ENCODE data around the gene GOLT1A. TPM values are rescaled to one million over a fixed set of nuclear protein-coding genes. Genes with fewer than 3 reads are reported as not detected.

Gene GOLT1A
- total and polyA plus RNA-seq, 11 donors: 0.24 to 0.29 TPM; not detected in 9

DNA sequence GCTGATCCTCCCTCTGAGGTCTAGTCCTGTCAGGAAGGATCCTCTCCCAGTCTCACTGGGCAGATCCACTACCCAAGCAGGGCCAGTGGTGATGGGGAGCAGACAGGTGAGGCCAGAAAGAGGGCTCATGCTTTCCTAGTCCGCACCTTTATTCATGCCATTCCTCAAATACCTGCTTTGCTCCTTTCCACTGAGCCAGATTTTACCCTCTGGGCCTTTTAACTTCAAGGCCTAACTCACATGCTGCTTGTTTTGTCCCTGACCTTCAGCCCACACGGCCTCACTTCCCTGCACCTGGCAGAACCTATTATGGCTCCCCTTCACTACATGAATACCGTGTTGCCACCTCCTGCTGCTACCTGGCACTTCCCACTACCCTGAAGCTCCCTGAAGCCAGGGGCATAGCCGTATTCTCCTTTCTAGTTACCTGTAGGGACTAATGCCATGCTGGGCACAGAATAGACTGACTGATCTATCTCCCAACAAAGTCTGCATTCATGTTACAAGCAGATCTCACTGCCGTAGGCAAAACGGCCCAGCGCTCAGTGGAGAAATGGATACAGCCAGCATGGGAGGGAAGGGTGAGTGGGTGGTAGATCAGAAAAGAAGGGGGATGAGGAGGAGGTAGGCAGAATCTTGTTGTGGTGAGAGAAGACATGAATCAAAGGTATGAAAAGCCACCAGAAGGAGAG is 36.1 kb upstream of the GOLT1A start:
- TF ChIP-seq POLR2A (IDR thresholded peaks at IDR 0.05): no peak
- TF ChIP-seq, protein P1, sequence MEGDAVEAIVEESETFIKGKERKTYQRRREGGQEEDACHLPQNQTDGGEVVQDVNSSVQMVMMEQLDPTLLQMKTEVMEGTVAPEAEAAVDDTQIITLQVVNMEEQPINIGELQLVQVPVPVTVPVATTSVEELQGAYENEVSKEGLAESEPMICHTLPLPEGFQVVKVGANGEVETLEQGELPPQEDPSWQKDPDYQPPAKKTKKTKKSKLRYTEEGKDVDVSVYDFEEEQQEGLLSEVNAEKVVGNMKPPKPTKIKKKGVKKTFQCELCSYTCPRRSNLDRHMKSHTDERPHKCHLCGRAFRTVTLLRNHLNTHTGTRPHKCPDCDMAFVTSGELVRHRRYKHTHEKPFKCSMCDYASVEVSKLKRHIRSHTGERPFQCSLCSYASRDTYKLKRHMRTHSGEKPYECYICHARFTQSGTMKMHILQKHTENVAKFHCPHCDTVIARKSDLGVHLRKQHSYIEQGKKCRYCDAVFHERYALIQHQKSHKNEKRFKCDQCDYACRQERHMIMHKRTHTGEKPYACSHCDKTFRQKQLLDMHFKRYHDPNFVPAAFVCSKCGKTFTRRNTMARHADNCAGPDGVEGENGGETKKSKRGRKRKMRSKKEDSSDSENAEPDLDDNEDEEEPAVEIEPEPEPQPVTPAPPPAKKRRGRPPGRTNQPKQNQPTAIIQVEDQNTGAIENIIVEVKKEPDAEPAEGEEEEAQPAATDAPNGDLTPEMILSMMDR (IDR thresholded peaks at IDR 0.05): no peak
- intact Hi-C loops (cut with DNase I): loop anchor here in 2 of 10 donors (10.0 kb wide), 2 partner anchors 55 to 255 kb away; no protein-coding TSS in a partner anchor
- WGBS, 4 donors: 82 to 85% (median 84%) methylated on average over 7 of the region's 7 CpGs

DNA sequence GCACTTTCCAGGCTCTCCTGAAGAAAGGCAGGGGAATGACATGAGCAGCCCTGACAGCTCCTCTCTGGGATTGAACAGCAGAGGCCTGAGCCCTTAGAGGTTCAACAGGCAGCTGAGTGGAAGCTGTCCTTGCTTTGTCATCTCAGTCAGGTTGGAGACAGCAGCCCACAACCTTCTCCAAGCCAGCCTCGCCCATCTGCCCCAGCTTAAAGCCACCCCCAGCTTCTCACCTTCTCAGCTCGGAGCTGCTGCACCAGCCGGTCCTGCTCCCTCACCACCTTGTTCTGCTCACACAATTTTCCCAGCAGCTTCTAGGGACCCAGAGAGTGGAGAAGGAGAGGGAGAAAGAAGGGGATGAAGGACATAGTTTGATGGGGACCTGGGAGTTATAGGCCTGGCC is 35.2 kb upstream of the GOLT1A start:
- intact Hi-C loops (cut with DNase I): no loop called here
- no peak overlapping the region for H3K4me3 ChIP-seq
- H3K9me3 ChIP-seq: no peaks in the 10 kb centered on the region
- ATAC-seq (no peak), DNase-seq (no peak)
- TF ChIP-seq POLR2A (IDR thresholded peaks at IDR 0.05): no peak
- TF ChIP-seq, protein P1 (IDR thresholded peaks at IDR 0.05): no peak
- H3K27me3 ChIP-seq: no peaks in the 10 kb centered on the region
- H3K4me1 ChIP-seq: peaks cover 0 to 8% (median 0%) of the 10 kb centered on the region in 12 donors
- H3K27ac ChIP-seq: no peak overlapping the region
- WGBS, 4 donors: 94 to 100% (median 98%) methylated on average over 3 of the region's 3 CpGs
- H3K36me3 ChIP-seq: peaks cover 0 to 51% (median 24%) of the 10 kb centered on the region in 9 donors

More for the DNA sequence above, 36.1 kb upstream of the GOLT1A start:
- DNase-seq (no peak), ATAC-seq (no peak)
- Histone ChIP-seq H3K27me3 (no peaks in the 10 kb centered on the region), H3K36me3 (peaks cover 0 to 46% (median 19%) of the 10 kb centered on the region in 9 donors), H3K9me3 (no peaks in the 10 kb centered on the region), H3K27ac (no peak overlapping the region), H3K4me1 (peaks cover 0 to 14% (median 0%) of the 10 kb centered on the region in 12 donors), H3K4me3 (no peak overlapping the region)

DNA sequence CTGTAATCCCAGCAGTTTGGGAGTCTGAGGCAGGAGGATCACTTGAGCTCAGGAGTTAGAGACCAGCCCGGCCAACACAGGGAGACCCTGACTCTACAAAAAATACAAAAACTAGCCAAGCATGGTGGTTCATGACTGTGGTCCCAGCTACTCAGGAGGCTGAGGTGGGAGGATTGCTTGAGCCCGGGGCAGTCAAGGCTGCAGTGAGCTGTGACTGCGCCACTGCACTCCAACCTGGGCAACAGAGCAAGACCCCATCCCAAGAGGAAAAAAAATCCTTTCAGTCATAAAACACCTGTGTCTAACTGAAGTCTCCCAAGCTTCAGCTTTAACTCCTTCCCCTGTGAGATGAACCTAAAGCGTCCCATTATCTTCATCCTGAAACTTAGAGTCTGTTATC is 33.1 kb upstream of the GOLT1A start:
- Histone ChIP-seq H3K36me3 (peaks cover 0 to 71% (median 24%) of the 10 kb centered on the region in 9 donors), H3K4me3 (no peak overlapping the region), H3K4me1 (peaks cover 0 to 7% (median 0%) of the 10 kb centered on the region in 12 donors), H3K27ac (no peak overlapping the region), H3K27me3 (no peaks in the 10 kb centered on the region), H3K9me3 (no peaks in the 10 kb centered on the region)
- no peak for DNase-seq
- intact Hi-C loops (cut with DNase I): no loop called here
- no peak for ATAC-seq
- WGBS, 4 donors: 94 to 98% (median 95%) methylated on average over 4 of the region's 4 CpGs
- TF ChIP-seq, protein P1 (IDR thresholded peaks at IDR 0.05): no peak
- no peak for TF ChIP-seq POLR2A (IDR thresholded peaks at IDR 0.05)

DNA sequence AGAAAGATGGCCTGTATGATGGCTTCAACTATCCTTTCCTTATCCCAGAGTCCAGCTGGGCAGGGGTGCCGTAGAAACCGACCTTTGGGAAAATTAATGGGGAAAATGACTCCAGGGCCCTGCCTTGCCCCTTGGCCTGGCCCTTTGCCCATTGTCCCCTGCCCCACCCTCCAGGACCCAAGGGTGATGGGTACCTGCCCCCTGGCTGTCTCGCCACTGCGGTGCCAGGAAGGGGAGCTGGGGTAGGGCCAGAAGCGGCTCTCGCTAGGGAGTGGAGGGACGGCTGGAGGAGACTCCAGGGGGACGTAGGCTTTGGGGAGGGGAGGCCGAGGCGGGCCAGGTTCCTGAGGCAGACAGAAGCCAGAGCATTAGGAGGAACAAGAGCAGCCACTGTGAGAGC is 29.1 kb upstream of the GOLT1A start:
- TF ChIP-seq, protein P1 (IDR thresholded peaks at IDR 0.05): no peak
- TF ChIP-seq POLR2A (IDR thresholded peaks at IDR 0.05): no peak
- no peaks in the 10 kb centered on the region for H3K9me3 ChIP-seq
- no peak overlapping the region for H3K27ac ChIP-seq
- intact Hi-C loops (cut with DNase I): no loop called here
- peaks cover 0 to 94% (median 22%) of the 10 kb centered on the region in 9 donors for H3K36me3 ChIP-seq
- H3K4me1 ChIP-seq: no peaks in the 10 kb centered on the region
- no peaks in the 10 kb centered on the region for H3K27me3 ChIP-seq
- H3K4me3 ChIP-seq: no peak overlapping the region
- WGBS, 4 donors: 94 to 98% (median 96%) methylated on average over 10 of the region's 10 CpGs
- ATAC-seq (no peak), DNase-seq (no peak)
